K562 (cell line): Measurements from ENCODE around the gene GYS1. TPM values are rescaled to one million over a fixed set of nuclear protein-coding genes. Genes with fewer than 3 reads are reported as not detected.
A peak's percentile ranks its signal among the peaks of the same experiment; 100 is the strongest.
"Not testable (repeated sequence)": the region's sequence is repeated elsewhere in the genome, so short reads cannot be mapped to it uniquely, and the experiment has no call there.

Experiments used
- ATAC-seq: fragments of 200-7000 bp; cut with Tn5 transposase; 3 replicates; pipeline ENCODE4 v1.9.1; 2020; ENCODE audit warnings: moderate library complexity
- BruUV-seq: library from RNA; stranded (reverse); fragments of 400-500 nt; replicated peaks from 2 replicates; lab custom pipeline; 2021; lab: Mats Ljungman, UMichigan
- CTCF ChIA-PET: fragments of 300-600 bp; formaldehyde crosslinking; extraction: SDS; loops from one replicate; lab custom pipeline; 2021; ENCODE audit warnings: low intra/inter-chr PET ratio; lab: Yijun Ruan, JAX
- POLR2A ChIA-PET: fragments of 300-600, 350-650 bp; sonication (Branson Sonifier 250); formaldehyde crosslinking; extraction: SDS; loops from one replicate; lab custom pipeline; 2021; ENCODE audit warnings: antibody characterized with exemption, inconsistent platforms; lab: Yijun Ruan, JAX
- DNase-seq, 4 experiments: peaks; one replicate each; pipeline versions ENCODE4 v3.0.0 to v3.0.0-alpha.2; 2011 to 2018; ENCODE audit warnings: low spot score in 3 of 4, mixed read lengths in 3 of 4; ENCODE audit errors: extremely low read depth in 1 of 4
- FAIRE-seq: peaks from 2 replicates; lab custom pipeline; 2011; peaks lifted over from hg19 to GRCh38; lab: Jason Lieb, UNC
- H2AFZ ChIP-seq: 2 replicates; pipeline ENCODE4 v1.6.0; 2011; ENCODE audit warnings: low read depth, low read length, control low read depth, inconsistent platforms
- H3K27ac ChIP-seq: fragments of 200-600 bp; 3 replicates; pipeline ENCODE4 v1.8.0; 2011; ENCODE audit warnings: low read depth, mild to moderate bottlenecking, control low read depth, inconsistent platforms, low read length, moderate library complexity, mixed read lengths; ENCODE audit errors: extremely low read depth
- H3K27me3 ChIP-seq, 2 experiments: fragments of 300-600 bp in 1 of 2; 2 replicates in 1 of 2; 3 replicates in 1 of 2; pipeline versions ENCODE4 v1.6.0 to v1.8.0; 2011; ENCODE audit warnings: inconsistent platforms in 2 of 2, low read length in 2 of 2, mild to moderate bottlenecking in 1 of 2, mixed read lengths in 1 of 2, moderate library complexity in 1 of 2; ENCODE audit not compliant: control insufficient read depth in 2 of 2, insufficient read depth in 2 of 2
- H3K36me3 ChIP-seq: fragments of 300-600 bp; 3 replicates; pipeline ENCODE4 v1.8.0; 2011; ENCODE audit warnings: mild to moderate bottlenecking, low read length, inconsistent platforms; ENCODE audit not compliant: control insufficient read depth, insufficient read depth
- H3K4me1 ChIP-seq, 2 experiments: fragments of 200-600 bp in 1 of 2; replicated peaks in 1 of 2; 2 replicates in 1 of 2; 3 replicates in 1 of 2; pipeline versions ENCODE4 v1.5.1 to v1.8.0; 2011; ENCODE audit warnings: inconsistent platforms in 2 of 2, low read length in 2 of 2, mild to moderate bottlenecking in 1 of 2, mixed read lengths in 1 of 2, moderate library complexity in 1 of 2; ENCODE audit not compliant: control insufficient read depth in 2 of 2, insufficient read depth in 2 of 2
- H3K4me2 ChIP-seq: 2 replicates; pipeline ENCODE4 v1.6.1; 2011; ENCODE audit warnings: low read length, control low read depth, inconsistent platforms, mixed read lengths; ENCODE audit not compliant: insufficient read depth
- H3K4me3 ChIP-seq: fragments of 200-600 bp; sonication (generic), shearing (Covaris generic); 2 replicates; pipeline ENCODE4 v1.5.1; 2016; ENCODE audit warnings: control low read depth, inconsistent platforms
- H3K79me2 ChIP-seq: fragments of 200-600 bp; 3 replicates; pipeline ENCODE4 v1.8.0; 2011; ENCODE audit warnings: low read length, inconsistent platforms; ENCODE audit not compliant: control insufficient read depth, insufficient read depth
- H3K9ac ChIP-seq, 2 experiments: 2 replicates each; pipeline versions ENCODE4 v1.6.0 to v1.6.1; 2011; ENCODE audit warnings: low read depth in 2 of 2, low read length in 2 of 2, control low read depth in 1 of 2, inconsistent platforms in 1 of 2, mild to moderate bottlenecking in 1 of 2, mixed read lengths in 1 of 2; ENCODE audit not compliant: insufficient read depth in 1 of 2
- H3K9me1 ChIP-seq: one replicate; pipeline ENCODE4 v1.6.0; 2011; ENCODE audit warnings: inconsistent platforms, mild to moderate bottlenecking, low read length, moderate library complexity; ENCODE audit not compliant: control insufficient read depth, insufficient read depth
- H3K9me3 ChIP-seq: replicated peaks from 2 replicates; pipeline ENCODE4 v1.5.1; 2011; ENCODE audit warnings: low read depth, low read length, inconsistent platforms; ENCODE audit not compliant: control insufficient read depth, insufficient read depth
- H4K20me1 ChIP-seq: replicated peaks from 2 replicates; pipeline ENCODE4 v1.6.1; 2011; ENCODE audit warnings: low read length, inconsistent platforms, mixed read lengths; ENCODE audit not compliant: control insufficient read depth, insufficient read depth
- DPF2 ChIP-seq: fragments of 450-650 bp; IDR thresholded peaks from 2 replicates; pipeline ENCODE4 v1.6.1; 2016
- GTF2F1 ChIP-seq: IDR thresholded peaks from 2 replicates; pipeline ENCODE4 v1.6.1; 2011; ENCODE audit warnings: low read depth, low read length, improper control_type of control experiment
- HNRNPH1 ChIP-seq: fragments of 200-400 bp; formaldehyde crosslinking; optimal IDR thresholded peaks from 2 replicates; pipeline ENCODE3; 2017; ENCODE audit warnings: low read depth, mild to moderate bottlenecking, low read length, moderate library complexity
- RAD51 ChIP-seq: fragments of 450-650 bp; IDR thresholded peaks from 2 replicates; pipeline ENCODE4 v1.7.1; 2016; ENCODE audit warnings: low read depth, mild to moderate bottlenecking, borderline replicate concordance
- TAL1 ChIP-seq: fragments of 450-650 bp; IDR thresholded peaks from 2 replicates; pipeline ENCODE4 v1.6.1; 2016; ENCODE audit warnings: mild to moderate bottlenecking
- ZNF133 ChIP-seq: fragments of 250-450 bp; sonication (Bioruptor Pico); IDR thresholded peaks from 2 replicates; pipeline ENCODE4 v1.4.0; 2020; ENCODE audit warnings: mild to moderate bottlenecking
- ZNF324 ChIP-seq: fragments of 250-450 bp; sonication (Bioruptor Pico); IDR thresholded peaks from 2 replicates; pipeline ENCODE4 v1.4.0; 2020; ENCODE audit warnings: mild to moderate bottlenecking
- ZNF707 ChIP-seq: fragments of 250-450 bp; sonication (Bioruptor Pico); conservative IDR thresholded peaks from 2 replicates; pipeline ENCODE4 v1.8.0; 2022; ENCODE audit warnings: inconsistent platforms, mild to moderate bottlenecking, moderate library complexity
- ZNF766 ChIP-seq: fragments of 200-800 bp; sonication (Bioruptor generic); conservative IDR thresholded peaks from 2 replicates; pipeline ENCODE4 v1.6.1; 2016; ENCODE audit warnings: missing genetic modification characterization, missing compliant biosample characterization
- WGBS: fragments of 100-300 bp; shearing (Covaris generic); methylation state at CpG from one replicate; pipeline ENCODE4 v1.1.6; 2016; ENCODE audit warnings: low coverage, mixed read lengths; ENCODE audit not compliant: insufficient coverage; ENCODE audit errors: missing lambda C conversion rate; 5-methylcytosine and 5-hydroxymethylcytosine counted together
- in situ Hi-C: fragments of 300-500 bp; cut with MboI; formaldehyde crosslinking; loops from 4 replicates; pipeline ENCODE4 v1.15.0; 2018; ENCODE audit warnings: inconsistent platforms, mixed read lengths
- intact Hi-C: fragments of 100-400 bp; cut with micrococcal nuclease; formaldehyde crosslinking; loops from 2 replicates; pipeline ENCODE4 v1.14.2; 2022
- polyA plus RNA-seq, 8 experiments: library from polyadenylated mRNA; depleted of rRNA in 4 of 8; stranded (reverse) in 5 of 8; unstranded in 3 of 8; fragments of >200 nt; fragmentation: Nextera tagmentation in 2 of 8; fragmentation: Illumina TruSeq in 1 of 8; extraction: Ambion mirVana in 2 of 8; extraction: Trizol in 1 of 8; gene quantifications; 2 replicates each; pipeline versions ENCODE4 v1.2.1 to v1.2.3, GENCODE V29; 2011 to 2014; ENCODE audit warnings: inconsistent platforms in 1 of 8, missing spikeins in 1 of 8
- total RNA-seq, 7 experiments: library from RNA; depleted of rRNA in 6 of 7; stranded (reverse); fragments of >200 nt in 6 of 7; fragmentation: Illumina TruSeq in 2 of 7; extraction: Trizol in 2 of 7; gene quantifications; 2 replicates each; pipeline versions ENCODE4 v1.2.1 to v1.2.3, GENCODE V29; 2011 to 2021; ENCODE audit warnings: low replicate concordance in 1 of 7
- TF ChIP-seq, protein P1 (sequence below): fragments of 450-650 bp; IDR thresholded peaks from 2 replicates; pipeline ENCODE4 v1.6.1; 2016; ENCODE audit warnings: borderline replicate concordance

GYS1 gene
- total and polyA plus RNA-seq, 9 of the 15 experiments (the other 6 are each of a cell fraction or from before 2014, with no cell fraction given): 1.9 to 31.1 (median 15.2) TPM

DNA sequence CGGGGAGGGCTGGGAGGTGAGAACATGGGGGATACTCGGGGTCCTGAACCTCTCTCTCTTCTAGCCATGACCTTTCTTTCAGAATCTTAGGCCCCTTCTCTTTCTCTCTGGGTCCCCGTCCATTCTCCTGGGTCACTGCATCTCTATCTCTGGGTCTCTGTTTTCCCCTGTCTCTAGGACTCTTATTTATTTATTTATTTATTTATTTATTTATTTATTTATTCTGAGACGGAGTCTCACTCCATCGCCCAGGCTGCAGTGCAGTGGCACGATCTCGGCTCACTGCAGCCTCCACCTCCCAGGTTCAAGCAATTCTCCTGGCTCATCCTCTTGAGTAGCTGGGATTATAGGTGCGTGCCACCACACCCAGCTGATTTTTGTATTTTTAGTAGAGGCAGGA lies 73.8 kb downstream of the GYS1 start:
- peak; percentile 1; the same call in 1 of the 2 replicates for TF ChIP-seq DPF2
- TF ChIP-seq RAD51: 0 out of 2 replicates have a peak, but pooled peaks have one; percentile 2
- H3K27ac ChIP-seq, DNase-seq, CTCF ChIA-PET, BruUV-seq, FAIRE-seq, H3K4me3 ChIP-seq, intact Hi-C loops, H3K79me2 ChIP-seq, H3K27me3 ChIP-seq, H3K9me3 ChIP-seq, H2AFZ ChIP-seq, ATAC-seq, in situ Hi-C loops, H4K20me1 ChIP-seq, H3K9me1 ChIP-seq: not testable (repeated sequence)
- H3K36me3 ChIP-seq: peaks cover 77% of the 10 kb centered on the region; the same call in 2 of the 3 replicates
- 0 out of 4 replicates have a peak overlapping the region, but pooled peaks of 1 of the 2 experiments have one; percentile 28 for H3K9ac ChIP-seq
- 0 out of 2 replicates have a peak overlapping the region, but pooled peaks have one; percentile 10 for H3K4me2 ChIP-seq
- WGBS: 78% methylated on average over 8 of the region's 8 CpGs
- POLR2A ChIA-PET: interaction anchor here (0.5 to 4.7 kb wide), 16 partner anchors 9 to 608 kb away, joined by 3 to 37 read pairs (median 6); partner anchors contain the start of genes DHDH, FTL, NUCB1 and PPP1R15A
- peaks cover 0 to 13% of the 10 kb centered on the region in 2 experiments; a peak in 3 of 5 replicates for H3K4me1 ChIP-seq

DNA sequence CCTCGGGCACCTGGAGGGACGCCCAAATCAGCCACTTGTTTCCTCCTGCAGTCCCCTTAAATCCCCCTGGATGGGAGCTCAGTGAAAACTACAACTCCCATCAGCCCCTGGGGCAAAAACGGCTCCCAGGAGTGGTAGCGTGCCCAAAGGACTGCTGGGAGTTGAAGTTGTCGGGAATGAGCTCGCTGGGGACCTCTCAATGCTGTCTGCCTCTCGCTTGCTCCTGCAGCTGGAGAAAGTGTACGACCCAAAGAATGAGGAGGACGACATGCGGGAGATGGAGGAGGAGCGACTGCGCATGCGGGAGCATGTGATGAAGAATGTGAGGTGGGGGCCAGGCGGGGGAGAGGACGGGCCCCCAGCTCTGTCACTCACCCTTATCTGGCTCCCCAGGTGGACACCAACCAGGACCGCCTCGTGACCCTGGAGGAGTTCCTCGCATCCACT lies 74.3 kb downstream of the GYS1 start:
- 0 out of 2 replicates have a peak overlapping the region, but pooled peaks have one; percentile 10 for H3K4me2 ChIP-seq
- DNase-seq: peak; percentile 72 to 81 (median 78)
- FAIRE-seq: peak; percentile 95
- TF ChIP-seq, protein P1, sequence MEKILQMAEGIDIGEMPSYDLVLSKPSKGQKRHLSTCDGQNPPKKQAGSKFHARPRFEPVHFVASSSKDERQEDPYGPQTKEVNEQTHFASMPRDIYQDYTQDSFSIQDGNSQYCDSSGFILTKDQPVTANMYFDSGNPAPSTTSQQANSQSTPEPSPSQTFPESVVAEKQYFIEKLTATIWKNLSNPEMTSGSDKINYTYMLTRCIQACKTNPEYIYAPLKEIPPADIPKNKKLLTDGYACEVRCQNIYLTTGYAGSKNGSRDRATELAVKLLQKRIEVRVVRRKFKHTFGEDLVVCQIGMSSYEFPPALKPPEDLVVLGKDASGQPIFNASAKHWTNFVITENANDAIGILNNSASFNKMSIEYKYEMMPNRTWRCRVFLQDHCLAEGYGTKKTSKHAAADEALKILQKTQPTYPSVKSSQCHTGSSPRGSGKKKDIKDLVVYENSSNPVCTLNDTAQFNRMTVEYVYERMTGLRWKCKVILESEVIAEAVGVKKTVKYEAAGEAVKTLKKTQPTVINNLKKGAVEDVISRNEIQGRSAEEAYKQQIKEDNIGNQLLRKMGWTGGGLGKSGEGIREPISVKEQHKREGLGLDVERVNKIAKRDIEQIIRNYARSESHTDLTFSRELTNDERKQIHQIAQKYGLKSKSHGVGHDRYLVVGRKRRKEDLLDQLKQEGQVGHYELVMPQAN: no peak
- no peak for TF ChIP-seq ZNF324 (CRISPR knock-in tag)
- peak; percentile 92 for TF ChIP-seq ZNF766 (CRISPR knock-in tag)
- TF ChIP-seq HNRNPH1: no peak
- TF ChIP-seq ZNF707 (CRISPR knock-in tag): no peak
- TF ChIP-seq ZNF133 (CRISPR knock-in tag): no peak
- peak; percentile 53; the same call in 1 of the 2 replicates for TF ChIP-seq TAL1
- TF ChIP-seq GTF2F1: no peak

More for the DNA sequence above, 74.3 kb downstream of the GYS1 start:
- POLR2A ChIA-PET: interaction anchor here (0.5 to 4.7 kb wide), 13 partner anchors 9 to 609 kb away, joined by 3 to 37 read pairs (median 6); partner anchors contain the start of genes DHDH, FTL, NUCB1 and PPP1R15A
- Histone ChIP-seq H3K4me1 (peaks cover 0 to 13% of the 10 kb centered on the region in 2 experiments; a peak in 3 of 5 replicates), H2AFZ (no peak overlapping the region), H3K9me3 (no peaks in the 10 kb centered on the region), H3K79me2 (no peaks in the 10 kb centered on the region), H3K9ac (0 out of 4 replicates have a peak overlapping the region, but pooled peaks of 1 of the 2 experiments have one; percentile 28), H3K27ac (no peak overlapping the region), H3K27me3 (no peaks in the 10 kb centered on the region), H3K36me3 (peaks cover 79% of the 10 kb centered on the region; the same call in 2 of the 3 replicates), H3K4me3 (no peak overlapping the region), H3K9me1 (no peaks in the 10 kb centered on the region), H4K20me1 (no peaks in the 10 kb centered on the region)
- CTCF ChIA-PET: no interaction called here
- WGBS: 44% methylated on average over 15 of the region's 18 CpGs
- peak; percentile 93 for ATAC-seq
- intact Hi-C loops (no loop called here), in situ Hi-C loops (no loop called here)
- BruUV-seq: no TSS peak
